HEK293T (cell line): Measurements from ENCODE around the gene FBN2.

Experiments
- BHLHE40 ChIP-seq: fragments of 450-650 bp; IDR thresholded peaks from 2 replicates; pipeline ENCODE4 v1.6.1; 2016; ENCODE audit warnings: mild to moderate bottlenecking, moderate library complexity, borderline replicate concordance
- ELF4 ChIP-seq: fragments of 450-650 bp; IDR thresholded peaks from 2 replicates; pipeline ENCODE4 v1.6.1; 2017; ENCODE audit warnings: antibody characterized with exemption
- FOXA1 ChIP-seq: fragments of 450-650 bp; IDR thresholded peaks from 2 replicates; pipeline ENCODE4 v1.6.1; 2016; ENCODE audit warnings: mild to moderate bottlenecking
- FOXK2 ChIP-seq: fragments of 450-650 bp; IDR thresholded peaks from 2 replicates; pipeline ENCODE4 v1.6.1; 2016; ENCODE audit warnings: mild to moderate bottlenecking
- FOXM1 ChIP-seq: fragments of 450-650 bp; IDR thresholded peaks from 2 replicates; pipeline ENCODE4 v1.6.1; 2017; ENCODE audit warnings: mild to moderate bottlenecking, borderline replicate concordance
- HDGF ChIP-seq: fragments of 450-650 bp; IDR thresholded peaks from 2 replicates; pipeline ENCODE4 v1.6.1; 2017; ENCODE audit warnings: antibody characterized with exemption, borderline replicate concordance
- LEF1 ChIP-seq: fragments of 450-650 bp; IDR thresholded peaks from 2 replicates; pipeline ENCODE4 v1.6.1; 2017; ENCODE audit warnings: mild to moderate bottlenecking, borderline replicate concordance
- NFRKB ChIP-seq: fragments of 450-650 bp; IDR thresholded peaks from 2 replicates; pipeline ENCODE4 v1.6.1; 2016; ENCODE audit warnings: mild to moderate bottlenecking, moderate library complexity
- SP1 ChIP-seq: fragments of 450-650 bp; IDR thresholded peaks from 2 replicates; pipeline ENCODE4 v1.6.1; 2017
- SUZ12 ChIP-seq: fragments of 450-650 bp; IDR thresholded peaks from 2 replicates; pipeline ENCODE4 v1.6.1; 2016; ENCODE audit warnings: mild to moderate bottlenecking
- TF ChIP-seq, protein P1 (sequence below): fragments of 450-650 bp; IDR thresholded peaks from 2 replicates; pipeline ENCODE4 v1.6.1; 2016

DNA sequence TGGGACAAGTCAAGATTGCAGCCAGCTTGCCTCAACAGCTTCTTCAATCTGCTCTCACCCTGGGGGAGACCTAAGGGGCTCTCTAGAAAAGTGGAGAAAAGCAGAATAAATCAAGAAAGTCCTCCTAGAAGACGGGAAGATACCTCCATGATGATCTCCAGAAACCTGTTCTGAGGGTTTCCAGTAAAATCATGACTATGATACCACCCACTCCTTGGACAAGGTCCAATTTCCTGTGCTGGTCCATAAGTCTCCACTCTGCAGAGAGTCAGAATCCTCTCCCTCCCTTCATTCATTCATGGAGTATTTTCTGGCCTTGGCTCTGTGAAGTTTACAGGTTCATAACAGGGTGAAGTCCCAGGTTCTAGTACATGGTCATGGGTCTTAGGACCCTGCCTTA, 285.8 kb downstream of the FBN2 start:
- TF ChIP-seq FOXA1 = no peak
- TF ChIP-seq, protein P1, sequence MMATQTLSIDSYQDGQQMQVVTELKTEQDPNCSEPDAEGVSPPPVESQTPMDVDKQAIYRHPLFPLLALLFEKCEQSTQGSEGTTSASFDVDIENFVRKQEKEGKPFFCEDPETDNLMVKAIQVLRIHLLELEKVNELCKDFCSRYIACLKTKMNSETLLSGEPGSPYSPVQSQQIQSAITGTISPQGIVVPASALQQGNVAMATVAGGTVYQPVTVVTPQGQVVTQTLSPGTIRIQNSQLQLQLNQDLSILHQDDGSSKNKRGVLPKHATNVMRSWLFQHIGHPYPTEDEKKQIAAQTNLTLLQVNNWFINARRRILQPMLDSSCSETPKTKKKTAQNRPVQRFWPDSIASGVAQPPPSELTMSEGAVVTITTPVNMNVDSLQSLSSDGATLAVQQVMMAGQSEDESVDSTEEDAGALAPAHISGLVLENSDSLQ = no peak
- TF ChIP-seq HDGF = no peak
- no peak for TF ChIP-seq SP1
- TF ChIP-seq LEF1 = no peak
- TF ChIP-seq FOXM1 = no peak
- TF ChIP-seq NFRKB = no peak
- TF ChIP-seq SUZ12 = no peak
- no peak for TF ChIP-seq BHLHE40
- TF ChIP-seq FOXK2 = no peak
- TF ChIP-seq ELF4 = no peak
